H1 (cell line): Measurements from ENCODE around the gene WDR64.

Source experiments
- CBX8 ChIP-seq: fragments of 300-800, 300-1000 bp; sonication (generic); IDR thresholded peaks from 2 replicates; pipeline ENCODE4 v1.7.1; 2016; ENCODE audit warnings: low read depth, low read length, borderline replicate concordance
- CHD1 ChIP-seq: IDR thresholded peaks from 2 replicates; pipeline ENCODE4 v1.6.1; 2012; ENCODE audit warnings: low read depth, low read length, improper control_type of control experiment
- CTCF ChIP-seq, 3 experiments: IDR thresholded peaks; 1 replicate in 2 of 3; 2 replicates in 1 of 3; pipeline versions ENCODE4 v1.5.1 to v1.6.1; 2011; ENCODE audit warnings: low read length in 3 of 3, mild to moderate bottlenecking in 3 of 3, inconsistent platforms in 2 of 3, low read depth in 1 of 3, moderate library complexity in 1 of 3; ENCODE audit not compliant: insufficient read depth in 1 of 3; ENCODE audit errors: control extremely low read depth in 1 of 3
- EGR1 ChIP-seq: IDR thresholded peaks from 2 replicates; pipeline ENCODE4 v1.6.1; 2011; ENCODE audit warnings: low read depth, low read length, borderline replicate concordance
- SIN3A ChIP-seq, 2 experiments: IDR thresholded peaks in 1 of 2; conservative IDR thresholded peaks in 1 of 2; 2 replicates each; pipeline ENCODE4 v1.6.1; 2011 to 2012; ENCODE audit warnings: low read length in 2 of 2, improper control_type of control experiment in 1 of 2, low read depth in 1 of 2, mild to moderate bottlenecking in 1 of 2

- TF ChIP-seq CHD1 (no peak), CTCF (IDR thresholded peaks at IDR 0.05; ENCODE audit: control extremely low read depth in 1 of 3, insufficient read depth in 1 of 3, low read depth in 1 of 3, low read length in 3 of 3) (no peak), SIN3A (conservative IDR thresholded peaks at IDR 0.05 in 1 of 2, IDR thresholded peaks at IDR 0.05 in 1 of 2; ENCODE audit: low read depth in 1 of 2, low read length in 2 of 2) (no peak), EGR1 (no peak), CBX8 (no peak)
Observed at GRCh38 chr1:241645199-241645598, 6.9 kb upstream of the WDR64 start.
